GM19239 (cell line): ENCODE results near the gene NCOA6.
A peak's percentile ranks its signal among the peaks of the same experiment; 100 is the strongest.
"Not testable (repeated sequence)": the region's sequence is repeated elsewhere in the genome, so short reads cannot be mapped to it uniquely, and the experiment has no call there.

ENCODE experiments used
- DNase-seq: peaks from one replicate; pipeline ENCODE4 v3.0.0; 2011; ENCODE audit warnings: low spot score; ENCODE audit not compliant: insufficient read length
- FAIRE-seq: peaks from 2 replicates; lab custom pipeline; 2011; peaks lifted over from hg19 to GRCh38; lab: Jason Lieb, UNC

NCOA6 gene

DNA sequence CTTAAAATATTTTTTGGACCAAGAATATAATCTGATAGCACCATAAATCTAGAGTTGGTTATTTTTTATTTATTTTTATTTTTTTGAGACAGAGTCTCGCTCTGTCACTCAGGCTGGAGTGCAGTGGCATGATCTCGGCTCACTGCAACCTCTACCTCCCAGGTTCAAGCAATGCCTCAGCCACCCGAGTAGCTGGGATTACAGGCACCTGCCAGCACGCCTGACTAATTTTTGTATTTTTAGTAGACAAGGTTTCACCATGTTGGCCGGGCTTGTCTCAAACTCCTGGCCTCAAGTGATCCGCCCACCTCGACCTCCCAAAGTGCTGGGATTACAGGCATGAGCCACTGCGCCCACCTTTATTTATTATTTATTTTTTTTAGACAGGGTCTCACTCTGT is 45.2 kb downstream of the NCOA6 start:
- DNase-seq = not testable (repeated sequence)

GRCh38 chr20:34776177-34776576 is 49.3 kb downstream of the NCOA6 start:
- FAIRE-seq = no peak
- no peak for DNase-seq

More for the DNA sequence above, 45.2 kb downstream of the NCOA6 start:
- FAIRE-seq = not testable (repeated sequence)

- FAIRE-seq = no peak
Measured at GRCh38 chr20:34774886-34775285, 50.6 kb downstream of the NCOA6 start.

DNA sequence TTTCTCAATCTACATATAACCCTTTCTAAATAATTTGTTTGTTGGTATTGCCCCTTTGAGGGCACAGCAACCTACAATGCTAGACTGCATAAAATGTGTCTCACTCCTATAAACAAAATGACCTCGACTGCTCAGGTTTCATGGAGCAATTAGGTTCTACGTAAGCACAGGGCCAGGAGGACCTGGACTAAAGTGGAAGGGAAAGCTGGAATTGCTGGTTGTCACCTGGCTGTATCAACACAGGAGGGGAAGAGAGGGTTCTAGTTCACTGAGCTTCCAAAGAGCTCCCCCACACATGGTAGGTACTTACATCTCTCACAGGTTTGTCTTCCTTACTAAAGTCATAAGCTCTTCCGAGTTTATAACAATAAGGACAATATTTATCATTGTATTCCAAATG is 51.0 kb downstream of the NCOA6 start:
- DNase-seq (no peak), FAIRE-seq (no peak)

More at GRCh38 chr20:34774886-34775285, 50.6 kb downstream of the NCOA6 start:
- no peak for DNase-seq

DNA sequence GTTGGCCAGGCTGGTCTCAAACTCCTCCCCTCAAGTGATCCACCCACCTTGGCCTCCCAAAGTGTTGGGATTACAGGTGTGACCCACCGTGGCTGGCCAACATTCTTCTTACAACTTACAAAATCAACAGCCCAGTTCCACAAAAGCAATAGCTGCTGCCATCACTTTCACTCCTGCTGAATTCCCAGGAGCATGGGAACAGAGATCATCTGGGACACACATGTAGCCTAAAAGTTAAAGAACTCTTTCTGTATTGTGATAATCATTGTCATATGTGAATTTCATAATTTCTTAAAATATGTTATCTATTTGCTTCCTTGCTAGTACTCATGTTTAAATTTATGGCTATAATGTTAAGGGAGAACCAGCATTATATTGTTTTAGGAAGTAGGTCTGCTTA is 51.7 kb downstream of the NCOA6 start:
- no peak for FAIRE-seq
- no peak for DNase-seq

DNA sequence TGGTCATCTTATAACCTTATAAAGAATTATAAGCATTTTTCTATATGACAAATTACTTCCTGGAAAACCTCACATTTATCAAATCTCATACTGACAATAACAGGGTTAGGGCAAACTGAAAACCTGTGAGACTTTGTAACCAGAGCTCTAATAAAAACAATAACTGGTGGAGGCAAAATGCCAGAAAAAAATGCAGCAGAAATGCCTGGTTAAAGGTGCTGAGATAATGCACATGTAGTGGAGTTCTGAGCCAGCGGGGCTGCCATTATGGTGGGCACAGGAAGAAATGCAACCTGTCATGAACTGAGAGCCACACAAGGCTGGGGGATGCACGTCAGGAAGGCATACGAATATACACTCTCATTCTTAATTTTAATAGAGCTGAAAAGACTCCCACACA is 53.0 kb downstream of the NCOA6 start:
- FAIRE-seq = no peak

DNA sequence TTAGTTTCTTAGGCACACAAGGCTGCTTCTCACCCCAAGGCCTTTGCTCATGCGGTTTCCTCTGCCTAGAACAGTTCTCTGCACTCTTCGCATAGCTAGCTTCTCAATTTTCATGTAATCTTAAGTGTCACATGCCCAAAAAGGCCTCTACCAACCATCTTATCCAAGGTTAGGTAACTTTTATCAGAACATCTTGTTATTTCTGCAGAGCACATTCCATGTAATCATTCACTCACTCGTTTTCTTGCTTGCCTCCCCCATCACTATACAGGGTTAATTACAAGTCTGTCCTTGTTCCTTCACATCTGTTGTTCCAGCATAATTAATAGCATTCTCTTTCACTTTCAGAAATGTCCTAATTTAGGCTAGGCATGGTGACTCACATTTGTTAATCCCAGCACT is 53.8 kb downstream of the NCOA6 start:
- no peak for DNase-seq
- no peak for FAIRE-seq

More for the DNA sequence above, 53.0 kb downstream of the NCOA6 start:
- no peak for DNase-seq

DNA sequence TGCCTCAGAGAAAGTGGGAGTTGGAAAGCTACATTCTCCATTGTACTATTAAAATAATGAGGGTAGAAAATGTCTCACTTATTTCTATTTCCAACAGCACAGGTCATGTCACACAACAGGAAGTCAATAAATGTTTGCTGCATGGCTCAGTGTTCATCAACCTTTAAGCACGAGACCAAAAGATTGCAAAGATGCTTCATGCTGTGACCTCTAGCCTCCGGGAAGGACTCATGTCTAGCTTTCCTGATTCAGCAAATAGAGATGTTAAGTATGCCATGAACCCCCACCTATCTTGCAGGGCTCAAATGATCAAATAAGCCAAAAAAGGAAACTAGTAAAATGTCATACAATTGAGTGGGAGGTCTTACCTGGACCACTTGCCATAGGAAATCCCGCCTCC is 57.4 kb downstream of the NCOA6 start:
- DNase-seq = no peak
- no peak for FAIRE-seq

- FAIRE-seq (no peak), DNase-seq (no peak)
Measured at GRCh38 chr20:34762031-34762555, 63.4 kb downstream of the NCOA6 start.

DNA sequence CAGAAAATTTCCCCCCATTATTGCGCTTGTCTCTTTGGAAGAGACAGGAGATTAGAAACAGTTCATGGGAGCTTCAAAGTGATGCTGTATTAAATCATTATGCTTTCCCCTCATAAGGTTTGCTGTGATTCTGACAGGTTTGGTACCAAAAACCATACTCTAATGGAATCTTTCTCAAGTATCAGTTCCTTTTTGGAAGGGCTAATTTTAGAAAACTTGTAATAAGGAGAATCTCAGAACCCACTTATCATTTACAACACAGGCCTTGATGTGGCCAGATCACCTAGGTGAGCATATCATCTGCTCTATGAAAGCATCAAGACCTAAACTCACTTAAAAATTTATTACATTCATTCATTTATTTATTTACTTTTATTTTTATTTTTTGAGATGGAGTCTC is 70.1 kb downstream of the NCOA6 start:
- FAIRE-seq (no peak), DNase-seq (no peak)

- FAIRE-seq = peak; percentile 86
- no peak for DNase-seq
Measured at GRCh38 chr20:34754611-34755010, 70.8 kb downstream of the NCOA6 start.

GRCh38 chr20:34753706-34754461 is 71.6 kb downstream of the NCOA6 start:
- FAIRE-seq = no peak
- no peak for DNase-seq

GRCh38 chr20:34751453-34751852 is 74.0 kb downstream of the NCOA6 start:
- FAIRE-seq (no peak), DNase-seq (no peak)

DNA sequence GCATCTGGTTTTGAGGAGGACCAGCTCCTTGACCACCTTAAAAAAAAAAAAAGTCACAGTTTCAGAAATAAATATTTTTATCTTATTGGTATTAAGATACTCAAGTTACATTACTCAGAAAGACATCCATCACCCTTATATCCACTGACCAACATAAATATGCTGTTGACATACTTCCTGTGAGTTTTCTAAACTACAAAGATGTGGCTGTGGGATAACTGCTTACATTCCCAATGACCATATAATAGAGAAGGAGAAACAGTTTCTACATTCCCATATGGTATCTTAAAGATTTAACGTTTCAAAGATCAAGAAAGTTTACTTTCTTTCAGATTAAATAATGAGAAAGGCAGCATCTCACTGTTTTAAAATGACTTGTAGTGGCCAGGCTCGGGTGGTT is 75.0 kb downstream of the NCOA6 start:
- FAIRE-seq (no peak), DNase-seq (no peak)

GRCh38 chr20:34748709-34749108 is 76.7 kb downstream of the NCOA6 start:
- DNase-seq = no peak
- FAIRE-seq = no peak

- no peak for FAIRE-seq
- DNase-seq = no peak
Measured at GRCh38 chr20:34747479-34747878, 78.0 kb downstream of the NCOA6 start.

GRCh38 chr20:34746674-34747073 is 78.8 kb downstream of the NCOA6 start:
- FAIRE-seq = no peak
- no peak for DNase-seq

DNA sequence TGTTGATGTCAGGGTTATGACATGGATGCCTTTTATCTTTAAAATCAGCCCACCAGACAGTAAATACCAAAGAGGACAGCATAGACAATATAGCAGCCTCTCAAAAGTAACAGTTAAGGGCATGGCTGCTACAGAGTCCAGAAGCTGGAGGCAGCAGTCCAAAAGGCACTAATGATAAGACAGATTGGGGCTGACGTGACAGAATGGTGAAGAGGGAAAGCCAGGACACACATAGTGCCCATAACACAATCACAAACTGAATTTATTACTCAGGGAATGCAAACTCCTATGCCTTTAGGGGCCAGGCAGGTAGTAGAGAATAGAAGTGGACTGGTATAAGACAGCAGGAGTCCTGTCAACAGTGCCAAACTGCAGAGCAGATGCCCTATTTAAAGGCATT is 80.6 kb downstream of the NCOA6 start:
- DNase-seq = no peak
- FAIRE-seq = no peak

DNA sequence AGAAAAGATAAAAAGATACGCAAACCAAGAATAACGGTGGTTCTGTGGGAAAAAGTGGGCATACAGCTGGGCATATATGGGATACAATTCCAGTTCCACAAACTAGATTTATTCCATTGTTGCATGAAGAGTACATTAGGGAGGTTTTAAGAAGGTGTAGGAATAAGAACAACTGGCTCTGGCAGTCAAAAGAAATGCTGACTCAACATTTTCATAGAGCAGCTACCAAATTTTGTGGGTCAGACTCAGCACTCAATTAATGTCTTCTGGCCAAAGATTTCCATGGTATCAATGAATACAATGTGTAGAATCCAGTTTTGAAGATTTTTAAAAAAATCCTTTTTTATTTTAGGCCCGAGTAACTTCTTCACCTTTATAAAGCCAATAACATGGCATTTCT is 81.1 kb downstream of the NCOA6 start:
- FAIRE-seq (no peak), DNase-seq (no peak)

GRCh38 chr20:34743039-34743438 is 82.4 kb downstream of the NCOA6 start:
- no peak for FAIRE-seq

DNA sequence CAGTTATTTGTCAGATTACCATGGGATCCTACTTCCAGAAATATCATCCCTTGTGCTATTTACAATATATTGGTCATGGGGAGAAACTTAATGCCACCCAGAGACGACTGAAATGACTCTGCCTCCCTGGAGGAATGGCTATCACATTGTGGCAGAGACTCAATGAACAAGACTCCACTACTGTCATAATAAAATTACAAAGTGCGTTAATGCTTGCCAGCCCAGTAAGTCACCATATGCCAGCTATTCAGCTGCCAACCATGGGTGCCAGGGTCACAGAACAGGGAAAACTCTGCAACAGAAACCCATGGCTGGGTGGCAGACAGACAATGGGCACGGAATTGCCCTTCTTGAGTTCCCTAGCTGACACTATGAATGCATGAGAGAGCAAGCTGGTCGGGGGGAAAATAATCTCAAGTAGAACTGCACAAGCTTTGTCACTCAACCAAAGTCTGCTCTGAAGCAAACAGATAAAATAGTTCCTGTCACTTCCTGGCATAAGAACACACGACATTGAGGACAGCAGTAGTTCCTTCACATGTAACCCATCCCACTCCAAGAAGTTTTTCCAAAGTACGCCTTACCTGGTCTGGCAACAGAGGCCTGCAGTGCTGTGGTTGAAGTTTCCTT is 89.2 kb downstream of the NCOA6 start:
- DNase-seq = no peak
- no peak for FAIRE-seq

More at GRCh38 chr20:34743039-34743438, 82.4 kb downstream of the NCOA6 start:
- no peak for DNase-seq

DNA sequence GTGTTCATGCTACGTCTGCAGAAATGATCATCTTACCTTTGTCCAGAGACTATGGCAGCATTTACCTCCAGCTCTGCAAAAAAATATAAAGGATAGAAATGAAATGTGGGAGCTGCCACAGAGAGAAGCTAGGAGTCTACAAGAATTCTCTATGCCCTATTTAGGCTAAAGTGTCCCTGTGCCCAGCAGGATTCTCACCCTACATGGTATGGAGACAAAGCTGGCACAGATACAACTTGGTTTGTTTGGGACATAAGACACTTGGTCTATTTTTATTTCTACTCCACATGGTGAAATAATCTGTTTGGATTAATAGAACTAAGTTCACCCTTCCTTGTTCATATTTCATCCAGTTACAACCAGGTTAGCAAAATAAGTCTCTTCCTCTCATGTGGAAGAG is 92.9 kb downstream of the NCOA6 start:
- DNase-seq (no peak), FAIRE-seq (no peak)
